Measurements from ENCODE around the gene ST6GAL1.

ST6GAL1 gene

GRCh38 chr3:186915806-186916796, 14.2 kb upstream of the ST6GAL1 start:
- H3K4me1 ChIP-seq (ENCODE audit: control extremely low read depth in 1 of 4, control insufficient read depth in 4 of 4, insufficient read depth in 4 of 4, low read length in 3 of 4), result peaks cover 9 to 39% (median 27%) of the 10 kb centered on the region in 4 experiments
- H3K9me3 ChIP-seq (ENCODE audit: control extremely low read depth in 1 of 5, control insufficient read depth in 4 of 5, insufficient read depth in 2 of 5, low read depth in 1 of 5, low read length in 4 of 5), result no peaks in the 10 kb centered on the region
- CTCF ChIA-PET, result interaction anchor here (0.8 to 2.0 kb wide), 9 partner anchors 8 to 189 kb away, joined by 3 to 9 read pairs (median 3); no protein-coding TSS in a partner anchor
- POLR2A ChIA-PET, result interaction anchor here (0.6 kb wide), 1 partner anchor 10 kb away, joined by 3 read pairs; no protein-coding TSS in a partner anchor
- H3K27me3 ChIP-seq (replicated peaks in 2 of 5; ENCODE audit: control insufficient read depth in 4 of 5, insufficient read depth in 5 of 5, low read length in 4 of 5), result no peaks in the 10 kb centered on the region
- H3K27ac ChIP-seq (ENCODE audit: insufficient read depth in 1 of 2, low read depth in 1 of 2, low read length in 2 of 2, poor library complexity in 1 of 2, severe bottlenecking in 2 of 2), result no peak overlapping the region
- H3K4me3 ChIP-seq (ENCODE audit: control insufficient read depth in 1 of 7, extremely low read depth in 1 of 7, insufficient read depth in 4 of 7, low read depth in 2 of 7, low read length in 6 of 7), result peak overlapping the region in 1 of 7 experiments; percentile 2
- 25% methylated on average over 5 of the region's 11 CpGs for WGBS (ENCODE audit: insufficient coverage)
- no peaks in the 10 kb centered on the region for H3K36me3 ChIP-seq (ENCODE audit: control insufficient read depth in 4 of 4, insufficient read depth in 4 of 4, low read length in 3 of 4)
- DNase-seq, result peak; percentile 27 to 64 (median 57)

GRCh38 chr3:186917512-186918312, 12.6 kb upstream of the ST6GAL1 start:
- Histone ChIP-seq H3K4me1 (ENCODE audit: control extremely low read depth in 1 of 4, control insufficient read depth in 4 of 4, insufficient read depth in 4 of 4, low read length in 3 of 4) (peaks cover 9 to 39% (median 27%) of the 10 kb centered on the region in 4 experiments), H3K4me3 (ENCODE audit: control insufficient read depth in 1 of 7, extremely low read depth in 1 of 7, insufficient read depth in 4 of 7, low read depth in 2 of 7, low read length in 6 of 7) (no peak overlapping the region), H3K36me3 (ENCODE audit: control insufficient read depth in 4 of 4, insufficient read depth in 4 of 4, low read length in 3 of 4) (no peaks in the 10 kb centered on the region), H3K27ac (ENCODE audit: insufficient read depth in 1 of 2, low read depth in 1 of 2, low read length in 2 of 2, poor library complexity in 1 of 2, severe bottlenecking in 2 of 2) (no peak overlapping the region), H3K9me3 (ENCODE audit: control extremely low read depth in 1 of 5, control insufficient read depth in 4 of 5, insufficient read depth in 2 of 5, low read depth in 1 of 5, low read length in 4 of 5) (no peaks in the 10 kb centered on the region), H3K27me3 (replicated peaks in 2 of 5; ENCODE audit: control insufficient read depth in 4 of 5, insufficient read depth in 5 of 5, low read length in 4 of 5) (no peaks in the 10 kb centered on the region)
- WGBS (ENCODE audit: insufficient coverage), result 63% methylated on average over 1 of the region's 4 CpGs
- ChIA-PET POLR2A (interaction anchor here (0.7 to 1.4 kb wide), 2 partner anchors 13 to 15 kb away, joined by 3 to 5 read pairs; partner anchors contain the start of gene ST6GAL1), CTCF (interaction anchor here (0.7 to 1.3 kb wide), 3 partner anchors 14 to 99 kb away, joined by 3 read pairs; no protein-coding TSS in a partner anchor)
- DNase-seq, result no peak

DNA sequence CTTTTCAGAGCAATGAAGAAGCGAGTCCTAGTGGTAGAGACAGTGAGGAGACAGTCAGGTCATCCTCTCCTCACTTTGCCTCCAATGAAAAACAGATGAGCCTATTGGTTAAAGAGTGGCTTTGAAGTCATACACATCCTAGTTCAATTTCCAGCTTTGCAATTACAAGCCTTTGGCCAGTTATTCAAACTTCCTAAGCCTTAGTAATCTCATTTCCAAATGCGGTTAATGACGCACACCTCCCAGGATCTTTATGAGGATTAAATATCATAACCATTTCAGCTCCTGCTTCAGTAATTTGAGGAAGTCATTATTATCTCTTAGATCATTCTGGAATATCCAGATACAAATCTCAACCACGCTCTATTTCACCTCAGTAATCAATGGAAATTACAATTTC, 10.0 kb upstream of the ST6GAL1 start:
- Histone ChIP-seq H3K9me3 (ENCODE audit: control extremely low read depth in 1 of 5, control insufficient read depth in 4 of 5, insufficient read depth in 2 of 5, low read depth in 1 of 5, low read length in 4 of 5) (no peaks in the 10 kb centered on the region), H3K27me3 (replicated peaks in 2 of 5; ENCODE audit: control insufficient read depth in 4 of 5, insufficient read depth in 5 of 5, low read length in 4 of 5) (no peaks in the 10 kb centered on the region), H3K4me3 (ENCODE audit: control insufficient read depth in 1 of 7, extremely low read depth in 1 of 7, insufficient read depth in 4 of 7, low read depth in 2 of 7, low read length in 6 of 7) (no peak overlapping the region), H3K36me3 (ENCODE audit: control insufficient read depth in 4 of 4, insufficient read depth in 4 of 4, low read length in 3 of 4) (no peaks in the 10 kb centered on the region), H3K27ac (ENCODE audit: insufficient read depth in 1 of 2, low read depth in 1 of 2, low read length in 2 of 2, poor library complexity in 1 of 2, severe bottlenecking in 2 of 2) (no peak overlapping the region), H3K4me1 (ENCODE audit: control extremely low read depth in 1 of 4, control insufficient read depth in 4 of 4, insufficient read depth in 4 of 4, low read length in 3 of 4) (peaks cover 6 to 32% (median 14%) of the 10 kb centered on the region in 4 experiments)
- ChIA-PET CTCF (interaction anchor here (0.6 to 3.8 kb wide), 5 partner anchors 9 to 1327 kb away, joined by 3 to 13 read pairs (median 5); partner anchors contain the start of gene ST6GAL1), POLR2A (no interaction called here)
- no peak for DNase-seq
- WGBS (ENCODE audit: insufficient coverage), result 97% methylated on average over 4 of the region's 4 CpGs

DNA sequence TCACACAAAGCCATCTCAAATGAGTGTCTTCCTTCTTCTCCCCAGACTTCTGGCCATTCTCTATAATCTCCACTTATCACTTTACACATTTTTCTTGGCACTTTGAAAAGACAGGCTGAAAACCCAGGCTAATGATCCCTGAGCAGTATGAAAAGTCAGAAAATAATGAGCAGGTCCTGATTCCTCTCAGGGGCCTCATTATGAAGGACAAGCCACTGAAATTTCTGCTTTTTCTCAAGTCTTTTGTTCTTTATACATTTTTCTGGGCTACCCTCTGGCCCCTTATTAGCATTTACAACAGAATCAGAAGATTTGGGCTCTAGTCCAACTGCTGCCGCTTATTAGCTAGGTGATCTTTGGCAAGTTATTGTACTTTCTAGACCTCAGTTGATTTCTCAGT, 9.5 kb upstream of the ST6GAL1 start:
- H3K36me3 ChIP-seq (ENCODE audit: control insufficient read depth in 4 of 4, insufficient read depth in 4 of 4, low read length in 3 of 4), result no peaks in the 10 kb centered on the region
- H3K4me3 ChIP-seq (ENCODE audit: control insufficient read depth in 1 of 7, extremely low read depth in 1 of 7, insufficient read depth in 4 of 7, low read depth in 2 of 7, low read length in 6 of 7), result no peak overlapping the region
- H3K9me3 ChIP-seq (ENCODE audit: control extremely low read depth in 1 of 5, control insufficient read depth in 4 of 5, insufficient read depth in 2 of 5, low read depth in 1 of 5, low read length in 4 of 5), result no peaks in the 10 kb centered on the region
- H3K27ac ChIP-seq (ENCODE audit: insufficient read depth in 1 of 2, low read depth in 1 of 2, low read length in 2 of 2, poor library complexity in 1 of 2, severe bottlenecking in 2 of 2), result no peak overlapping the region
- DNase-seq, result no peak
- CTCF ChIA-PET, result interaction anchor here (1.3 to 3.8 kb wide), 3 partner anchors 8 to 71 kb away, joined by 3 to 13 read pairs (median 5); no protein-coding TSS in a partner anchor
- WGBS (ENCODE audit: insufficient coverage), result no CpG with 5 or more reads among the region's 1 CpG
- H3K4me1 ChIP-seq (ENCODE audit: control extremely low read depth in 1 of 4, control insufficient read depth in 4 of 4, insufficient read depth in 4 of 4, low read length in 3 of 4), result peaks cover 6 to 27% (median 12%) of the 10 kb centered on the region in 4 experiments
- POLR2A ChIA-PET, result interaction anchor here (0.6 kb wide), 1 partner anchor 69 kb away, joined by 3 read pairs; no protein-coding TSS in a partner anchor
- H3K27me3 ChIP-seq (replicated peaks in 2 of 5; ENCODE audit: control insufficient read depth in 4 of 5, insufficient read depth in 5 of 5, low read length in 4 of 5), result no peaks in the 10 kb centered on the region

DNA sequence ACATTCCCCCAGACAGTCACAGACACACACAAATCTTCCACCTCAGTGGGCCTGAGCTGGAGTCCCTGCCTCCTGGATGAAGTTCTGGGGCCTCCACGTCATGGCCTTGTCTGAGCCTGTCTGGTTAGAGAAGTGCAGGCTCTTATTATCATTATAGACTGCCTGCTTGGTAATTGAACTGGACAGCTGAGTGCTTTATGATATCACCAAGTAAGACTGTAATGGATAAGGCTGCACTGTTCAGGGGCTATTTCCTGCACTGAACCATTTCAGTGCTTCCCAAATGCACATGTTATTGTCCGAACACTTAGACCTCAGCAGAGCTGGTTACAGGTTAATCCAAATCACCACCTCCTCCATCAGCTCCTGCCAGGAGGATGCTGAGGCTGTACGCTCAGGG, 8.7 kb upstream of the ST6GAL1 start:
- no peaks in the 10 kb centered on the region for H3K9me3 ChIP-seq (ENCODE audit: control extremely low read depth in 1 of 5, control insufficient read depth in 4 of 5, insufficient read depth in 2 of 5, low read depth in 1 of 5, low read length in 4 of 5)
- H3K4me3 ChIP-seq (ENCODE audit: control insufficient read depth in 1 of 7, extremely low read depth in 1 of 7, insufficient read depth in 4 of 7, low read depth in 2 of 7, low read length in 6 of 7), result no peak overlapping the region
- WGBS (ENCODE audit: insufficient coverage), result 100% methylated on average over 2 of the region's 3 CpGs
- H3K27me3 ChIP-seq (replicated peaks in 2 of 5; ENCODE audit: control insufficient read depth in 4 of 5, insufficient read depth in 5 of 5, low read length in 4 of 5), result no peaks in the 10 kb centered on the region
- no peak for DNase-seq
- H3K27ac ChIP-seq (ENCODE audit: insufficient read depth in 1 of 2, low read depth in 1 of 2, low read length in 2 of 2, poor library complexity in 1 of 2, severe bottlenecking in 2 of 2), result no peak overlapping the region
- H3K4me1 ChIP-seq (ENCODE audit: control extremely low read depth in 1 of 4, control insufficient read depth in 4 of 4, insufficient read depth in 4 of 4, low read length in 3 of 4), result peaks cover under 1 to 20% (median 7%) of the 10 kb centered on the region in 4 experiments
- ChIA-PET CTCF (interaction anchor here (3.8 kb wide), 1 partner anchor 72 kb away, joined by 13 read pairs; no protein-coding TSS in a partner anchor), POLR2A (interaction anchor here (0.6 kb wide), 1 partner anchor 69 kb away, joined by 3 read pairs; no protein-coding TSS in a partner anchor)
- H3K36me3 ChIP-seq (ENCODE audit: control insufficient read depth in 4 of 4, insufficient read depth in 4 of 4, low read length in 3 of 4), result no peaks in the 10 kb centered on the region

- Histone ChIP-seq H3K4me1 (ENCODE audit: control extremely low read depth in 1 of 4, control insufficient read depth in 4 of 4, insufficient read depth in 4 of 4, low read length in 3 of 4) (peaks cover 0 to 14% (median 6%) of the 10 kb centered on the region in 4 experiments), H3K4me3 (ENCODE audit: control insufficient read depth in 1 of 7, extremely low read depth in 1 of 7, insufficient read depth in 4 of 7, low read depth in 2 of 7, low read length in 6 of 7) (no peak overlapping the region), H3K27me3 (replicated peaks in 2 of 5; ENCODE audit: control insufficient read depth in 4 of 5, insufficient read depth in 5 of 5, low read length in 4 of 5) (no peaks in the 10 kb centered on the region), H3K36me3 (ENCODE audit: control insufficient read depth in 4 of 4, insufficient read depth in 4 of 4, low read length in 3 of 4) (no peaks in the 10 kb centered on the region), H3K9me3 (ENCODE audit: control extremely low read depth in 1 of 5, control insufficient read depth in 4 of 5, insufficient read depth in 2 of 5, low read depth in 1 of 5, low read length in 4 of 5) (no peaks in the 10 kb centered on the region), H3K27ac (ENCODE audit: insufficient read depth in 1 of 2, low read depth in 1 of 2, low read length in 2 of 2, poor library complexity in 1 of 2, severe bottlenecking in 2 of 2) (no peak overlapping the region)
- CTCF ChIA-PET, result interaction anchor here (1.1 to 3.8 kb wide), 3 partner anchors 9 to 73 kb away, joined by 5 to 13 read pairs (median 5); no protein-coding TSS in a partner anchor
- WGBS (ENCODE audit: insufficient coverage), result 97% methylated on average over 9 of the region's 9 CpGs
- DNase-seq, result no peak
- POLR2A ChIA-PET, result no interaction called here
Observed at GRCh38 chr3:186922224-186922623, 8.1 kb upstream of the ST6GAL1 start.

Data from common myeloid progenitor, CD34-positive (primary cell).